HG02938 (cell line): ENCODE results near the gene BAIAP2.
"Not testable (repeated sequence)": the region's sequence is repeated elsewhere in the genome, so short reads cannot be mapped to it uniquely, and the experiment has no call there.

Experiments used
- ATAC-seq: cut with Tn5 transposase; IDR thresholded peaks from one replicate; pipeline ENCODE4 v1.9.1; 2021; ENCODE audit warnings: mild to moderate bottlenecking, moderate library complexity; ENCODE audit not compliant: unreplicated experiment

The BAIAP2 gene

DNA sequence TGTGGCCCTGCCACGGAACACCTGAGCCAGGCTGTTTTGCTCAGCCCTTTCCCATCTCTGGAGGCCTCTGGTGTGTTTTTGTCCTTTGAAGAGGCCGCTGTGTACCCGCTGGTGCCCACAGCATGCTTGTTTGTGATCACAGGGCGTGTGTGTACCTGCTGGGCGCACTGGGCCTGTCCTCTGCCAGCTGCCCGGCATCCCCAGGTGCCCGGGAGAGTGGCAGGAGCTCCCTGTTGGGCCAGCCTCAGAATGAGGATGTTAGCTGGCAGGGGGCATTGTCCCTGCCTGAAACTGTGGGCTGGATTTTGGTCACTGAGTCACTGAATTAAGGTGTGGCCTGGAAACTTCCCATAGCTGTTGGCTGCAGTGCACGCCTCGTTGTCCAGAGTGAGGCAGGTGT is 31.1 kb downstream of the BAIAP2 start:
- no peak for ATAC-seq

- no peak for ATAC-seq
Observed at GRCh38 chr17:81066771-81067315, 31.9 kb downstream of the BAIAP2 start.

- no peak for ATAC-seq
Observed at GRCh38 chr17:81067391-81067811, 32.5 kb downstream of the BAIAP2 start.

DNA sequence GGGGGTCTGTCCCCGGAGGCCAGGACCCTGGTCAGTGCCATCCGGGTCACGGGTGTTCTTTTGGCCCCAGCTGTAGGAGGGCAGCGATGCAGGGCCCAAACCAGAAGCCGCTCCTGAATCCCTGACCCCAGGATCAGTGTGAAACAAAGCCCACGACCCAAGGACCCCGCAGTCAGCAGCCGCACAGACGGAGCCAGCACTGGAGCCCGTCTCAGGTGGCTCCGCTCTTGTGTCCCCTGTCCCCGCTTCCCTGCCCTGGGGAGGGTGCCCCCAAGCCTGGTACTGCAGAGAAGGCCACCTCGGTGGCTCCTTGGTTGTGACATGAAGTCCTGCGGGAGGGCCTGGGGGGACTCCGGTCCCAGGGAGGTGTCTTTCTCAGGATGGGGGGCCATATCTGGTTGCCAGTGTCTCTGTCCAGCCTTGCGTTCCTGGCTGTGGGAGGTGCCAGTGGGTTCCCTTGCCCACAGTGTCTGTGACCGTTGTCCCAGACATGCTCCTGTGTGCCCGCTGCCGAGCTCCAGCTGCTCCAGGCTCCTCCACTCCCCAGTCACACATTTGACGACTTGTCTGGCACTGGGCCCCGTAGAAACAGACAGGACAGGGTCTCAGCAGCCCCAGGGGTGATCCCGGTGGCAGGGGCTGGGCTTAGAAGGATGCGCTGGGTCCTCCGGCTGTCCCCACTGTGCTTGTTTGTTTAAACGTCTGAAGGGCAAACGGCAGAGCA is 33.6 kb downstream of the BAIAP2 start:
- no peak for ATAC-seq

GRCh38 chr17:81069135-81069645 is 34.2 kb downstream of the BAIAP2 start:
- ATAC-seq, result no peak

DNA sequence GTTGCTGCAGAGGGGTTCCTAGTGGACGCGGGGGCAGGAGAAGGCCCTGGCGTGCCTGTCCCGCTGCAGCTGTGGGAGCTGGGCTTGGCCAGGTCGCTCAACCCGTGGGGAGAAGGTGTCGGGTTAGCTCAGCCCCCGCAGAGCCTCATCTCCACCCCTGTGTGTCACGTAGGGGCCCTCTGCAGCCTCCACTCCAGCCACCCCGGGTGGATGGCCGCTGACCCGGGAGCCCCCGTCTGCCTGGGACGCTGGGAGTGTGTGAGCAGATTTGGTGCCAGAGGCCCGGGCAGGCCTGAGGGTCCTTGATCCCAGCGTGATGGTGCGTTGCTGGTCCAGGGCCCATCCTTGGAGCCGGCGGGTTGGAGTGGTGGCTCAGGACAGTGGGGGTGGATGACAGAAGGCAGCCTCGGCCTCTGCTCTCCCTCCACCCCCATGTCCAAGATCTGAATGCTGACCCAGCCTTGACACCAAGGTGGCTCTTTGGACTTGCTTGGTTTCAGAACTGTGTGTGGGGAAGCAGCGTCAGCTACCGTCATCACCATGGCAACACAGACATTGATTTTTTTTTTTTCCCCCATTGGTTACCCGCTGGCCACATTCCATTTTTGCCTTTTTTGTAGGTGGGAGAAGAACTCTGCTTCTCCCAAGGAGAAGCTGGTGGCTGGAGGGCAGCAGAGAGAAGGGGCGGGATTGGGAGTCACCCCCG is 35.7 kb downstream of the BAIAP2 start:
- ATAC-seq, result no peak

DNA sequence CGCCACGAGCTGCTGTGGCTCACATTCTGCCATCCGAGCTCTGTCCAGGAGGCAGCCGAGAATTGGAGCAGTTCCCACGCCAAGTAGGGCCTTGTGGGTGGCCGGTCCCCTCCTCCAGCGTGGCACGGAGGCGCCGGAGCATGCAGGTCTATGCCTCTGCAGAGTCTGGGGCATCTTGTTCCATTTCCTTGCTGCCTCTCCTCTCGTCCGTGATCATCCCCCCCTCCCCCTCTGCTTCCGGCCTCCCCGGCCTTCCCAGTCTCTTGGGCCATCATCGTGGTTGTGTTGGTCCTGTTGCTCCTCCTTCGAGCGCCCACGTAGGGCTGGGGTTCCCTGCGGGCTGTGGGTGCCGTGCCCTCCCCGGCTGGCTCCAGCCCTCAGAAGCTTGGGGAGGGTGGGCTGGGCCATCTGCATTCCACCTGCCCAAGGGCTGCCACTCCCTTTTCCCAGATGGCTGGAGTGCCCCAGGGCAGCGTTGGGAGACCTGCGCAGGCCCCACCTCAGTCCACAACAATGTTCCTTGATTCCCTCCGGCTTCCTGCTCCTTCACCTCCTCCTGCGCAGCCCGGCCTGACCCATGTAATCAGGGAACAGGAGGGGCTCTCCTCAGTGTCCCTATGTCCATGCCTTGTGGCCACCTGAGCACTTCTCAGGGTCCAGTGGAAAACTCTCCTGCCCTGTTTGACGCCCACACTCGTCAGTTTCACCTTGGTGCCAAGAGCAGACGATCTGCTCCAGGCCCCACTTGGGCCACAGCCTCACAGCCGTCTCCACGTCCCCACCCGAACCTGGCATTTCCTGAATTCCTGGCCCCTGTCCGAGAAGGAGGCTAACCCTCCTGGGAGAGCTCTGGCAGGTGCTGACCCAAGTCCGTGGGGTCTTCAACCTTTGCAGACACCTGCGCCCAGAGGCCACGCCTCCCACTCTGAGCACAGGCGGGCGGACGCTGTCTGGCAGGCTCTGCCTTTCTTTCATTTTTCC is 37.1 kb downstream of the BAIAP2 start:
- ATAC-seq, result no peak

DNA sequence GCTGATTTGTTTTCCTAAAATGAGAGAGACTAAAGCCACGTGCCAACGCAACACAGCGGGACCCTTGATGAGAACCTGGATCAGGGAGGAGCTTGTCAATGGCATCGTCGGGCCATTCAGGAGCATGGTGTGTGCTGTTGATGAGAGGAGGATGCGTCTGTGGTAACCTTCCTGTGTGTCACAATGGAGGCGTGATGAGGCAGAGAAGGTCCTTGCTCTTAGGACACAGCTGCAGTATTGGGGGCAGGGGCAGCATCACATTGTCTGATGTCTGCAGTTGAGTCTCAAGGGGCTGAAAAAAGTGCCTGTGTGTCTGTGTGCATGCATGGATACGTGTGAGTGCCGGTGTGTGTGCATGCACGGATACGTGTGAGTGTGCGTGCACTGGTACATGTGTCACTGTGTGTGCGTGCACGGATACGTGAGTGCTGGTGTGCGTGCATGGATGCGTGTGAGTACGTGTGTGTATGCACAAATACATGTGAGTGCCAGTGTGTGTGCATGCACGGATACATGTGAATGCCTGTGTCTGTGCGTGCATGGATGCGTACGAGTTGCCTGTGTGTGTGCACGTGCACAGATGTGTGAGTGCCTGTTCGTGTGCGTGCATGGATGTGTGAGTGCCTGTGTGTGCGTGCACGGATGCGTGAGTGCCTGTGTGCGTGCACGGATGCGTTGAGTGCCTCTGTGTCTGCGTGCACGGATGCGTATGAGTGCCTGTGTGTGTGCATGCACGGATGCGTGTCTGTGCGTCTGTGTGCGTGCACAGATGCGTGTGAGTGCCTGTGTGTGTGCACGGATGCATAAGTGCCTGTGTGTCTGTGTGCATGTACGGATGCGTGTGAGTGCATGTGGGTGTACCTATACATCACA is 39.3 kb downstream of the BAIAP2 start:
- ATAC-seq, result no peak

GRCh38 chr17:81074875-81075274 is 39.9 kb downstream of the BAIAP2 start:
- ATAC-seq, result no peak

- ATAC-seq, result no peak
Observed at GRCh38 chr17:81075307-81075706, 40.4 kb downstream of the BAIAP2 start.

DNA sequence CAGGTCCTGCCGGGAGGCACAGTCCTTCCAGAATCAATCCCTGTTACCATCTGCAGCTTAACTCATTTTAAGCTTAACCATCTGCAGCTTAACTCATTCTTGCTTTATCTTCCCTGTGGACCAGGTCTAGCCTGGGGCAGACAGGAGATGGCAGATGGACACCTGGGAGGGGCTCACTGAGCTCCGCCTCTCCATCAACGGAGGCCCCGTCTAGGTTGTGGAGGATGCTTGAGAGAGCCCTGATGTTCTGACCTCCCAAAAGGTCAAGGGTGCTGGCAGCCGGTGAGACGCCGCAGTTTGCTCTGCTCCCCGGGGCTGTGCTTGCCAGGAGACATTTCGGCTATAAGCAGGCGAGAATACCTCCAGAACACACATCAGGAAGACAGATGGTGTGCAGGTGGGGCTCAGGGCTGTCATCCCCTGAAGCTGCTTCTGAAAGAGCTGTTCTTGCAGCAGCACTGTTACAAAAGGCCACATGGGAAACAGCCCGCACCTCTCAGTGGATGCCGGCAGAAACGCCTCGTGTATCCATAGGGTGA is 41.3 kb downstream of the BAIAP2 start:
- ATAC-seq, result no peak

DNA sequence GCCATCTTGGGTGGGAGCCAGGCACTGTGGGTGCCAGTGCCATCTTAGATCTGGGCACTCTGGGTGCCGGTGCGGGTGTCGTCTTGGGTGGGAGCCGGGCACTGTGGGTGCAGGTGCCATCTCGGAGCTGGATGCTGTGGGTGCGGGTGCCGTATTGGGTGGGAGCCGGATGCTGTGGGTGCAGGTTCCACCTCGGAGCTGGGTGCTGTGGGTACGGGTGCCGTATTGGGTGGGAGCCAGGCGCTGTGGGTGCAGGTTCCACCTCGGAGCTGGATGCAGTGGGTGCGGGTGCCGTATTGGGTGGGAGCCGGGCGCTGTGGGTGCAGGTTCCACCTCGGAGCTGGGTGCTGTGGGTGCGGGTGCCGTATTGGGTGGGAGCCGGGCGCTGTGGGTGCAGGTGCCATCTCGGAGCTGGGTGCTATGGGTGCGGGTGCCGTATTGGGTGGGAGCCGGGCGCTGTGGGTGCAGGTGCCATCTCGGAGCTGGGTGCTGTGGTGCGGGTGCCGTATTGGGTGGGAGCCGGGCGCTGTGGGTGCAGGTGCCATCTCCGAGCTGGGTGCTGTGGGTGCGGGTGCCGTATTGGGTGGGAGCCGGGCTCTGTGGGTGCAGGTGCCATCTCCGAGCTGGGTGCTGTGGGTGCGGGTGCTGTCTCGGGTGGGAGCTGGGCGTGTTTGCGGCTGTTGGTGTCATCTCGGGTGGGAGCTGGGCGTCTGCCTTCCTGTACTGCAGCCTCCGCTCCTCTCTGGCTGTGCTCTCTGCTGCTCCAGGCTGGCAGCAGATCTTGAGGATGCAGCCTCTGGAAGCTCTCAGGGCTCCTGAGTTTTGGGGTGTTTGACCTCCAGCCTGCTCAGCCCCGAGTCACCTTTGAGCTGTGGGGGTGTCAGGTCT is 43.3 kb downstream of the BAIAP2 start:
- ATAC-seq, result not testable (repeated sequence)

GRCh38 chr17:81080019-81080418 is 45.1 kb downstream of the BAIAP2 start:
- ATAC-seq, result no peak

DNA sequence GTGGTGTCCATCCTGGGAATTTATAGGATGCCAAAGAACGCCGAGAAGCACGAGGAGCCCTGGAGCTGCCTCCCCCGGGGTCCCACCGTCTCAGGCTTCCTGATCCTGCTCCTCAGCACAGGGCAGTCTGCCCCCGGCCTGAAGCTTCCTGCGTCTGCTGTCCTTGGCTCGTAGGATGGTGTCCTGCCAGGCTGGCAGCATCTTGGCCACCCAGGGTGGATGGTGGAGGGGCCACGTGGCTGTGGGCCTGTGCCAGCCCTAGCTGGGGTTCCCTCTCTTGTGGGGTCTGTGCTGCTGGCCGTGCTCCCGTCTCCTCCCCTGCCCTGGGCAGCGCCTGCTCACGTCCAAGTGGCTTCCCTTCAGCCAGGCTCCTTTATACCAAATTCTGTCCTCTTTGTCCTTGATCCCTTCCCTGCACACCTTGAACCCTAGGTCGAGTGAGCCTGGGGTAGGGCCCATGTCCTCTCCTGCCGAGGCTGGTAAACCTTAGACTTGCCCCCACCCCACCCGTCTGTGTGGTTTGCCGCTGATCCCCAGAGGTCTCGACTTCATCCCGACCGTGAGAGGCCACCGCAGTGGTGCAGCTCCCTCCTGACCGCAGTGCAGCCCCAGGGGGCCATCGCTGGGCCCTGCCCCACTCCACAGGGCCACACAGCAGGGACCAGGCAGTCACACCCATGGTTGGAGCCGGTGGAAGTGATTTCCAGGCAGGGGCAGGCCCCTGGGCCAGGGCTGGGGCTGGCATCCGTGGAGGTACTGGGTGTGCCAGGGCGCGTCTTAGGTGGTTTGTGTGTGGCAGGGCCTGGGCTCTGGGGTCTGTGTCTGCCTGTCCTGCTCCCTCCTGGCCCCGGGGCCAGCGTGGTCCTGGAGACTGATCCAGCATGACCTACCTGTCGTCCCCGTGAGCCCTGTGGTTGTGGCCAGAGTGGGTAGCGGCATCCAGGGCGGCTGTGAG is 46.5 kb downstream of the BAIAP2 start:
- no peak for ATAC-seq

- ATAC-seq, result no peak
Observed at GRCh38 chr17:81082177-81083073, 47.5 kb downstream of the BAIAP2 start.

DNA sequence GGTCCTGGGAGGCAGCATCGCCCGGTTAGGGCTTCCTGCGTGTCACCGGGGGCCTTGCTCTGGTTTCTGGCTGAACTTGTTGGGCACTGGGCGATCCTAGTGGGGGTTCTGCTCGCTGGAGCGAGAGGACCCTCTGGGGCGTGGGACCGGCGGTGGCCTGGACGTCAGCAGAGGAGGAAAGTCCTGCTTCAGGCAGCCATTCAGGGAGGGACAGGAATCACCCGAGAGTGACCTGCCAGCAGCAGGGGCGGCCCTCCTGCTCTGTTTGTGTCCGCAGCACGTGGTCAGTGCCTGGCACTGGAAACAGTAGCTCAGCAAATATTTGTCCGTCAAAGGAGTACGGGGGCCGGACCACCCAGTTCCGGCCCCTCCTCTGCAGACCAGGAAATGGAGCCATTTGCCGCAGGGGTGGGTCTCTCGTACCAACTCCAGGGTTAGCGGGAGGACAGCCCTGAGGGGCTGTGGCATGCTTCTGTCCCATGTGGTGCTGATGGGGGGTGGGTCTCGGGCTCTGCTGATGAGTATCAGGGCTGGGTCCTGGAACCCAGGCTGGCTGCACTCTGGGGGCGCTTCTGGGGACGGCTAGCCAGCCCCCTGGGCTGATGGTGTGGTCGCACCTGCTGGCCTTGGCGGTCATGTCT is 48.3 kb downstream of the BAIAP2 start:
- ATAC-seq, result no peak
